GM21390 (cell line): ENCODE data around the gene TNK2.
"Not testable (repeated sequence)": the region's sequence is repeated elsewhere in the genome, so short reads cannot be mapped to it uniquely, and the experiment has no call there.

Experiments
- ATAC-seq: cut with Tn5 transposase; IDR thresholded peaks from one replicate; pipeline ENCODE4 v1.9.1; 2021; ENCODE audit not compliant: unreplicated experiment

Gene TNK2

DNA sequence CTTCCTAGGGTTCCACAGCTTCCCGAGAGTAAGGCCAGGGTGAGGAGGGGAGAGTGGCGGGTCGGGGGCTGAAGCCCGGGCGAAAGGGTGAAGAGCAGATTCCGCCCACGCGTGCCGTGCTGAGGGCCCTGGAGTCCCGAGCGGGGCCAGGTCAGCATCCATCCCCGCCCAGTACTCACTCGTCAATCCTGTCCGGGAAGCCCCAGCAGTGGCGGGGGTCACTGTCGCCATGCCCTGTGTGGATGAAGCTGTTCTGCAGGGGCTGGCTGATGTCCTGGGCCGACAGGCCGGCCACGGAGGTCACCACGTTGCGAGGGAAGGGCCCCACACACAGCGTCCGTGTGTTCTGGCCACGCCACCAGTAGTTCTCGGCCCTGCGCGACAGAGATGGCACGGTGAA, 36.3 kb downstream of the TNK2 start:
- ATAC-seq, result no peak

DNA sequence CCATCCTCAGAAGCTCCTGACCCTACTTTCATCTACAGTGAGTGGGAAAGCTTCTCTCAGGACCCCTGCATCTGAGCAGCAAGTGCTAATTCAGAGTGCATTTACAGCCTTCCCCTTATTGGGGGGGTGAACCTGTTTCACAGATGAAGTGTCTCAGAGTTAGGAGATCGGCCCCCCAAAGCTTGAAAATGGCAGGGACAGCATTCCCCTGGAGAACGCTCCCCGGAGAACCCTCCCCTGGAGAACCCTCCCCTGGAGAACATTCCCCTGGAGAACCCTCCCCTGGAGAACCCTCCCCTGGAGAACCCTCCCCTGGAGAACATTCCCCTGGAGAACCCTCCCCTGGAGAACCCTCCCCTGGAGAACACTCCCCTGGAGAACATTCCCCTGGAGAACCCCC, 36.7 kb downstream of the TNK2 start:
- not testable (repeated sequence) for ATAC-seq

DNA sequence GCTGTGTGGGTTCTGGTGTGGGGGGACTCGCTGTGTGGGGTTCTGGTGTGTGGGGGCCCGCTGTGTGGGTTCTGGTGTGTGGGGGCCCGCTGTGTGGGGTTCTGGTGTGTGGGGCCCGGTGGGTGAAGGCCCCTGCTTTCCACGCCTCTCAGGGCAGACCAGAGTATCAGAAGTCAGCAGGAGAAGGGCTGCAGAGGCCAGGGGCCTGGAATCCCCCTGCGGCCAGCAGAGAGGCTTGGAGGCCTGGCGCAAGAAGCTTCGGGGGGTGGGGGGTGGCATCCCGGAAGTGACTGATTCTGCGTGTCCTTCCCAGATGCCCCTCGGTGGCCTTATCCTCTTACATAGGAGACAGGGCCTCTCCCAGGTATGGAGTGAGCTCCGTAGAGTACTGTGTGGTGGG, 37.4 kb downstream of the TNK2 start:
- no peak for ATAC-seq

DNA sequence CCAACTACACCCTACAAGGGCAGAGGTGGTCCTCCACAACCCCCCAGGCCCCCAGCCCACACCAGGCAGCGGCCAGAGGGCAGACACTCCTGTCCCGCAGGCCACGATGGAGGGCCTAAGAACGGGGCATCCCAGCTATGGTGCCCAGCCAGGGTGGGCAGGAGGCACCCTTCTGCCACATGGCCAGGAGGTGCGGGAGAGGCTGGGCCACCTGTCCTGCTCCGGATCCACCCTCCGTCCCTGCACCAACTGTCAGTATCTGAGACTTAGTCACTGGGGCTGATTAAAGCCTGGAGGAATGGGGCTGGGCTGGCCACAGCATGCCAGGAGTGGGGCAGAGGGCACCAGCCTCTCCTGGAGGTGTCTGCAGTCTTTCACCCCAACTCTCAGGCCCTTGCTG, 37.9 kb downstream of the TNK2 start:
- no peak for ATAC-seq

DNA sequence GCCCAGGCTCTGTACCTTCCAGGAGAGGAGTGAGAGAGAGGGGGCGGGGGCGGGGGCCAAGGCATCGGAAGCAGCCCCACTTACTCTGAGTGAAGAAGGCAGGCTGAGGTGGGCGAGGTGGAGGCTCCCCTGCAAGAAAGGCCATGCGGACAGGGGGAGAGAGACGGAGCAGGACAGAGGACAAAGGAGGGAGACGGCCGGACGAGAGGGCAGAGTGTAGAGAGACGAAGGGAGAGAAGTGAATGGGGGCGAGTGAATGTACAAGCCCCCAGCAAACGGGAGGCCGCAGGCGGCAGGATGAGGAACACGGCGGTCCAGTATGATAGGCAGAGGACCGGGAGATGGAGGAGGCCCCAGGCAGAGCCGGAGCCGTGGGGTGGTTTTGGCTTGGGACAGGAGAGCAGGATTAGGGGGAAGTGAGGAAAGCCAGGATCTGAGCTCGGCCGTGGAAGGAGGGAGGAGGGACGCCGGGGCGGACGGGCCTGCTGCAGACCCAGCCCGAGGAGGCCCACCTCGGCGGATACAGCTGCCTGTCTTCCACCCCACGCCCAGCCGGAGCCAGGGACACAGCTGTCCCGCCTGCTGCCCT, 38.8 kb downstream of the TNK2 start:
- no peak for ATAC-seq

DNA sequence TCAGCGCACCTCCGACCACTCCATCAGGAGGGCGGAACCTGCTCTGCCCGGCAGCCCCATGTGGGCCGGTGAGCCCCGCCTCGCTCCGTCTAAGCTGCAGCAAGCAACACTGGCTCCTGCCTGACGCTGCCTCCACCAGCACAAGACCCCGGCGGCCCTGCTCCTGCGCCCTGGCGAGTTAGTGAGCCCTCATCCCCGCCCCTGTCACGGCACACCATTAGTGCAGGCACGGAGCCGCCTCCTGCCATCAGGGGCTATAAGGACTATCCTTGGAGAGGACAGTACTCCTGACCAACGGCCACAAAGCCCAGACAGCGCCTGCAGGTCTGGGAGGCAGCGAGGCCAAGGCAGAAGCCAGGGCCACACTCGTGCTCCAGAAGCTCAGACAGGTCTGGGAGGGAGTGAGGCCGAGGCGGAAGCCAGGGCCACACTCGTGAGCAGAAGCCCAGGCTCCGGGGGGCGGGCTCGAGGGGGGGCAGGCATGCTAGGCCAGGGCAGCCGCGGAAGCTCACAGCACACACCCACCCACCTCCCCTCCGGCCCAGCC, 39.4 kb downstream of the TNK2 start:
- no peak for ATAC-seq

DNA sequence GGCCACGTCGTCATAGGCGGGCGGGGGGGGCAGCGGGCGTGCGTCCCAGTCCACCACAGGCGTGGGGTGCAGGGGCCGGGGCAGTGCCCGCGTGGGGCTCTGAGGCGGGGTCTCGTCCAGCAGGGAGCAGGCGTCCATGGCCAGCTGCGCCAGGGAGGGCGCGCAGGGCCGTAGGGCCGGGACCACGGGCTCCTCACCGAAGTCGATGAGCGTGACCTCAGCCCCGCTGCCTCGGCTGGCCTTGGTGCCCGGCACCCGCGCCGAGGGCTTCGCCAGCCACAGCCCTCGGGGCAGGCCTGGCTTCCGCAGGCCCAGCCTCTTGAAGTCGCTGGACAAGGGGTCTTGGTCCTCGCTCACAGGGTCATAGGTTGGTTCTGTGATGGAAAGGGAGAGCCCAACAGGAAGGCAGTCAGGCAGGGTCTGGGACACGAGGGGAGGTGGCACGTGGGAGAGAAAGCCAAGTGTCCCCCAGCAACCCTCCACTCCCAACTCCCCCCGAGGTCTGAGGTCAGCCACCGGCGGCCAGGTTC, 40.0 kb downstream of the TNK2 start:
- ATAC-seq, result no peak

DNA sequence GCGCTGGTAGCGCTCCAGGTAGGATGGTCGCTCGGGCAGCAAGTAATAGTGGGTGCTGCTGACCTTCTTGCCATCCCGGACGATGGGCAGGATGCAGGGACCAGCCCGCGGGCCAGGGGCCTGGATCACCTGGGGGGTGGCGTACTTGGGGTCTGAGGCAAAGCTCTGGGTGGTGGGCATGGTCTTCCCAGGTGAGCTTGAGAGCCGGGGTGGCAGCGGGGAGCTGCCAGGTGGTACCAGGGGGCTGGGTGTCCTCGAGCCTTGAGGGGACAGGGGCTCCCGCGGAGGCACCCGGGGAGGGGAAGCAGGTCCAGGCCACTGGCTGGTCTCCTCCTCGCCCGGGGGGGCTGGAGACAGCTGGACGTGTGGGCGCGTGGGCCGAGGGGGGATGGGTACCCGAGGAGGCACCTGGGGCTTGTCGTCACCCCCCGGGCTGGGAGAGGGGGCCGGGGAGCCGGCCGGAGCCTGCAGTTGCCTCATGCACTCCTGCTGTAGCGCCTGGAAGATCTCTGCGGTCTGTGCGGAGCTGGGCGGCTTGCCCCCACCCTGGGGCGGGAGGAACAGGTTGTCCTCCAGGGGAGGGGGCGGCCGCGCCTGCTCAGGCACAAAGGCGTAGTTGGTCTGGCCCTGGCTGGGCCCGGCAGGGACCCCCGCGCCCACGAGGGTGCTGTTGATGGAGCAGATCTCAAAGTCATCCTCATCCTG, 40.6 kb downstream of the TNK2 start:
- ATAC-seq, result no peak

DNA sequence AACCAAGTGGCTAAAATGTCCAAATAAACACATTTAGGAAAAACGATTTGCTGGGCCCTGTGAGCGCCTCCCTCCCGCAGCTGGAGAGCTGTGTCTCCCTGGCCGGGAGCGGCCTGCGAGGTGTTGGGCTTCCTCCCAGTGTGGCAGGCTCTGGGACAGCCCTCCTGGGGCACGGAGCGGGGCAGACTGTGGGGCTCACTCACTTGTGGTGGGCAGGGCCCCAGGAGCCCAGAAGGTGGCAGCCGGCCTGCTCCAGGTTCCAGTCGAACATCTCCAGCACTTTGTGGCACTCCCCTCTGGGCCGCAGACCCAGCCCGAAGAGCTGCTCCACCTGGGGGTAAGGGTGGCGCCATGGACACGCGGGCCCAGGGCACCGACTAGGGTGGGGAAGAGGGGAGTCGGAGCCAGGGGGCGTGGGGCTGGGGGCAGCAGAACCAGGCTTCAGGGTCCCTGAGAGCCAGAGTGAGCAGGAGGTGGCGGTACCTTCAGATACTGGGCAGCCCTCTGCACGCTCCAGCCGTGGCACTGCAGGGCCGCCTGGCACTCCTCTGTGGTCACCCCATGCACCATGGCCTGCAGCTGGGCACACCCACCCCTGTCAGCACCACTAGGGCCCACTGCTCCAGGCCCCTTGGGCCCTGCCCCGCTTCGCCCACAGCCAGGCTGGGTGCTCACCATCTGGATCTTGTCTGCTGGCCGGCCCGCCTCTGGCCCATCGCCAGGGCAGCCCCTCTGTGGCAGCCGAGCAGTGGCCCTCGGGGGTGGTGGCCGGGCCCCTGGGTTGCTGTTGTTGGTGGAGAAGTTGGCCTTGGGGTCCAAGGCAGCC, 41.5 kb downstream of the TNK2 start:
- no peak for ATAC-seq

DNA sequence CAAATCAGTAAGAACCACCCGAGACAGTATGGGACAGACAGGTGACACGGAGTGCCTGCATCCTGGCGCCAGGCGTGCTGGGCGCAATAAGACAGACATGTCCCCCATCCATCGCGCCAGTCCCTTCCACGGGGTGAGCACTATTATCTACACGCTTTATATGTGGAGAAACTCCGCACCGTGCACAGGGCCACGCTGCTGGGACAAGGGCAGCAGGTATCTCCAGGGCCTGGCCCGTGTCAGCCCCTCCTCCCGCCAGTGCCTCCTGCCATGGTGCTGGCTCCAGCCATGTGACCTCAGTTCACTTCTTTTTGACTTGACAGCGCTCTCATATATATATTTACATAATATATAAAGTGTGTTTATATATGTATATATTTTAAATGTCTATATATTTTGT, 42.6 kb downstream of the TNK2 start:
- no peak for ATAC-seq

DNA sequence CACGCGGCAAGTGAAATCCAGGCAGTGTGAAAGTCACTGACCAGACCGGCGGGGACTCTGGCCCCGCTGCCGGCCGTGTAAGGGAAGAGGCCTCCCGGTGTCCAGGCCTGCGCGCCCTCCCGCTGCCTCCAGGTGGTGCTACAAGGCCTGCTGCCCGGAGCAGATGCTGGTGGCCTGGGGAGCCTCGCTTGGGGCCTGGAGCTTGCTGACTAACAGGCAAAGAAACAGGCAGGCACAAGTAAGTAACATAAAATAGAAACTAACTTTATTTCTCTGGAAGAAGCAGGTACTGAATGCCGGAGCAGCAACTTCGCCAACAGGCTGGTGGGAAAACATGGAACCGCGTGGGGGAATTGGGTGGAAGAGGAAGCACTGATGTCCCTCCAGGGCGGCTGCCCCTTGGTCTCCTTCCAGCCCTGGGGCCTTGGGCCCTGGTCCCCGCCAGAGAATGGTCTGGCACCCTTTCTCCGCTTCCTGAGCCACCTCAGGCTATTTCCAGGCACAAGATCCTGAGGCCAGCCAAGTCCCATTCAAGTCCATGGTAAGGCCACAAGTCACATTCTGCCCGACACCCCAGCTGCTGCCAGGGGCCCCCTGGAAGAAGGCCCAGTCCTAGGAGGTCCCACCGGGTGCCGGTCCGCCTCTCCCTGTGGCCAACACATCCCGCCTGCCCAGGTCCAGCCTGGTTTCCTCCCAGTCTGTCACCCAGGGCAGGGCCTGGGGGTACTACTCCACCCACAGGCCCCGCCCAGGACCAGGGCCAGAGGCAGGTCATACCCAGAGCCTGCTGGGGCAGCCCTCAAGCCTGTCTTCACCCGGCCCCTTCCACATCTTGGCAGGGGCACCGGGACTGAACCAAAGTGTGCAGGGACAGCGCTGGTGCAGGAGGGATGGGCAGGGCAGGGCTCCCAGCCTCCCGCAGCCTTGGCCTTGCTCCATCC, 45.0 kb downstream of the TNK2 start:
- no peak for ATAC-seq

DNA sequence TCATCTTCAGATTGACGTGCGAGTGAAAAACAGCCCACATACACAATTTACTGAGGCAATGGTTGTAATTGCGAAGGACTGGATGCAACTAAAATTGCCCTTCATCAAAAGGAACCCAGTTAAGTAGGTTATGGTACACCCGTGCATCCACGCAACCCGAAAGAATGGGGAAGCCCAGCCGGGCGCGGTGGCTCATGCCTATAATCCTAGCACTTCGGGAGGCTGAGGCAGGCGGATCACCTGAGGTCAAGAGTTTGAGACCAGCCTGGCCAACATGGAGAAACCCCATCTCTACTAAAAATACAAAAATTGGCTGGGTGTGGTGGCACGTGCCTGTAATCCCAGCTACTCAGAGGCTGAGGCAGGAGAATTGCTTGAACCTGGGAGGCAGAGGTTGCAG, 46.0 kb downstream of the TNK2 start:
- ATAC-seq, result not testable (repeated sequence)

DNA sequence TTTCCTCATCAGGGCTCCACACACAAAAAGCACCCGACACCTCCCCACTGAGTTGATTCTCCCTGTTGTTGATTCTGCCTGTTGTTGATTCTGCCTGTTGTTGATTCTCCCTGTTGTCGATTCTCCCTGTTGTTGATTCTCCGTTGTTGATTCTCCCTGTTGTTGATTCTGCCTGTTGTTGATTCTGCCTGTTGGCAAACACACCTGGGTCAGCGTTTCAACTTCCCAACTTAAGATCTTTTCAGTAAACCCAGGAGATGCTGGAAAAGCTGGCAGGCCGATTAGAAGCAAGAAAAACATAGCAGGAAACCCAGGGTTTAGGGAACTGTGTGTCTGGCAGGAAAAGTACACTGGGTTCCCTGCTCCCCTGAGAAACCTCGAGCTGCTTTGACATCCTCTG, 47.9 kb downstream of the TNK2 start:
- ATAC-seq, result no peak

DNA sequence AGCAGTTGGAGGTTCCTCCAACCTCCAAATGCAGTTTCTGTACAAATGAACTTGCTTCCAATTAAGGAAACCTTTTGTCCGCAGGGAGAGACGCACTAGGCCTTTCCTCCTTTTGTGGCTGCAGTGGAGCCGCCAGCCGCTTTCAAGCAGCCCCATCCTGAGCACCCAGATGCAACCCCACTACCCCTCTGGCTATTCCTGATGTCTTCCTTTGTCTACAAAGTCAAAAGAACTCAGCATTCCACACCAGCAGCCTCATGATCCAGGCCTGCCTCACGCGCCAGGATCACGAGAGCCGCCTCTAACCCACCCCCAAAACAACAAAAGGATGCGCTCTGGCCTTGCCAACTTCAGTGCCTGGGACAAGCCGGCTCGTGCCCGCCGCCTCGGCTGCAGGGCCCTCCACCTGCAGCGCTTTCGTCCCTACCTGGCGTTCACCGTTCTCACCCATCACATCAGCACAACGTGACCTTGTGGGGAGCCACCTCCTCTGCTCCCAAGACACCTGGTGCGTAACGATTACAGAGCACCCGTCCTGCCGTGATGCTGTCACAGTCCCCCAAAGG, 48.4 kb downstream of the TNK2 start:
- ATAC-seq, result no peak

DNA sequence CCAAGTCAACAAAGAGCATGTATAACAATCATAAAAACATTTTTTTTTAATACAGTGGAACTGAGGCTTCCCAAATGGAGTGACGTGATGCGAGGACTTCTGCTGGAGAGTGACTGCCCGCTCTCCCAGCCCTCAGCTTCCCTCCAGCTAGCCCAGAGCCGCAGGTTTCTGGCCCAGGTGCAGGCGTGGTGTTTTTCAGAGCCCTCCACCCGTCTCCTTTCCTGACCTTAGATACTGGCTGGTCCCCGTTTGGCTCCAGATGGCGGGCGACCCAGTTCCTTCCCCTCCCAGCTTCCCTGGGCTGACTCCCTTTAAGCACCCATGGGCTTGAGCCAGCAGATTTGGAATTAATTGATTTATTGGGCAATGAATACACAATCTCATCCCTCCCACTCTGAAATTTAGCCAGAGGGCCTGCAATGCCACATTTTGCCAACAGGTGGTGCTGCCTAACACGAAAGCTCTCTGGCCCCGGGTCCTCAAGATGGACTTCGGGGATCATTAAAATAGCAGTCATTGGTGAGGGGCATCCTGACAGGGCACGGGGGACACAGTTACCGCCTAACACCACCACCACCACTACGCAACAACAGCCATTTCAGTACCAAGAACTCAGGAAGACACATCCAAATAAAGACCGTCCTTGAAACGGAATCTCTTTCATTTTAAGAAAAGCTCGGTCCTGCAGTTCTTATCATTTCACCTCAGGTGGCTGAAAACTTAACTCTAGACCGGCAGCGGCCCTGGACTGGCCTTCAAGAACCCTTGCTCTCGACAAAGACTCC, 49.1 kb downstream of the TNK2 start:
- ATAC-seq, result peak; percentile 53

DNA sequence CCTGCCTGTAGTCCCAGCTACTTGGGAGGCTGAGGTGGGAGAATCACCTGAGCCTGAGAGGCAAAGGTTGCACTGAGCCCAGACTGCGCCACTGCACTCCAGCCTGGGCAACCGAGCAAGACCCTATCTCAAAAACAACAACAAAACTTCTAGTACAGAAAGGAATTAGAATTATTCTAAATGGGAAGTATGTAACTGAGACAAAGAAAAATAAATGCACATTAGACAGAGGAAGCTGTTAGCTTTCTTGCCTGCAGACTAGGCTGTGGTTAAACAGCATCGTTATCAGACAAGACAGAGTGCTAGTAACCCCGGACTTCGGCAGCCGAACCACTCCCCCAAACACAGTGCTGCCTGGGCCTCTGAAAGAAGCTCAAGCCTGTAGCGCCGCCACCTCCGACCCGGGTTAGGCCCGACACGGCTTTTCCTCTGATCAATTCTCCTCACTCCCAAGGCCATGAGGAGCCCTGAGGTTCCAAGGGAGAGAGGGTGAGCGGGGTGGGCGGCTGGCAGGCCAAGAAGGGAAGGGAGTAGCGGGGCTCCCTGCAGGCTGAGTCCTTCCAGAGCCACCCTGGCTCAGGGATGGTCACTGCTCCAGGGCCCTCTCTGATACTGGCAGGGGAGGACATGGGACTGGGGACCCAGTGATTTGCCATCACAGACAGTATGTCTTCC, 51.8 kb downstream of the TNK2 start:
- ATAC-seq, result no peak

DNA sequence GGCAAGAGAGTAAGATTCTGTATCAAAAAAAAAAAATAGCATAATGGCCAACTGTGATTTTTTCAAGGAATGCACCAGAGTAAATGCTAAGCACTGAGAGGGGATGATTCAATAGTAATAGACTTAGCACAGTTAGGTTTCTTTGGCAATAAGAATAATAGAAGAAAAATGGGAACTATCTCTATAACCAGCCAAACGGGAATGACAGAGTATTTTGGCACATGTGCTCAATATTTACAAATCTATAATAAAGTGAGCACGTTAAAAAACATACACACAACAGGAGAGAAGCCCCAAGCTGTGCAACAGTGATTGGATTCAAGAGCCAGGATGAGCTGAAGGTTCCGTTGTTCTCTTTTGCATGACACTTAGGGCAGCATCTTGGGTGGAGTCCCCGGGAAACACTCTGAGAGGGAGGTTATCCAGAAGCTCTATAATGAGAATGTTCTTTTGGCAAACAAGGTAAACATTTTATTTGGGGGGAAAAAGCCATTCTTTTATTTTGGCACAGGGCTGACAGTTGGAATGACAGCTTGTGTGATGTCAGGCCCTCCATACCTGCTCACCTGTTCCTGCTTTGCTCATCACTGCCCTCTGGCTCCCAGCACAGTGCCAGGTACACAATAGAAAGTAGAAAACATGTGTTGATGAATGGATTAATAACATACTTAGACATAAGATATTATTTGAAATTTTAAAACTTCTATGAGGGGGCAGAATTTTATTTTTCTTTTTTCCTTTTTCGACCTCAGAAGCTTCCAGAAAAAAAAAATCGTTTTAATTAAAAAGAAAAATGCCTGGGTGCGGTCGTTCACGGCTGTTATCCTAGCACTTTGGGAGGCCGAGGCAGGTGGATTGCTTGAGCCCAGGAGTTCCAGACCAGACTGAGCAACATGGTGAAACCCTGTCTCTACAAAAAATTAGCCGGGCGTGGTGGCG, 52.6 kb downstream of the TNK2 start:
- no peak for ATAC-seq
